ENCODE measurements around the gene SLC26A2.
"Not testable (repeated sequence)": the region's sequence is repeated elsewhere in the genome, so short reads cannot be mapped to it uniquely, and the experiment has no call there.

SLC26A2 gene

DNA sequence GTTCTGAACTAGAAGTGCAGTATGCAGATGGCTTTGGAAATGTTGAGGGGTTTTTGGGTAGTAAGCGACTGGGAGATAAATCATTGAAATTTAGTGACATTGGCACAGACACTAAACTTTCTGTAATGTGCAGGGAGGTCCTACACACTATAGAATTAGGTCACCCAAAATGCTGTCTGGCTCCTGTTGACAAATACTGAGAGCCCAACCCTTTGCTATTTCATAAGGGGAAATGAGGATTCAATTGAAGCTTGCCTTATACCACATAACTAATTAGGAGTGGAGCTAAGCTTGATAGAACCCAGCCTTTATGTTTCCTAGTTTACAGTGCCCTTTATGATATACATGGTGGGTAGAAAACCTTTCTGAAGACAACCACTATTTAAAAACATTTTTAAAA lies 62.6 kb downstream of the SLC26A2 start:
- H3K27ac ChIP-seq (ENCODE audit: low read depth, low read length, severe bottlenecking) = no peak overlapping the region
- 80% methylated on average over 1 of the region's 1 CpG; no CpG with 5 or more reads in 1 of the 2 experiments for WGBS, 2 experiments (ENCODE audit: insufficient coverage in 2 of 2)
- H3K4me3 ChIP-seq (ENCODE audit: extremely low read depth, insufficient read depth, low read length, poor library complexity, severe bottlenecking) = no peak overlapping the region
- H3K4me1 ChIP-seq (ENCODE audit: control insufficient read depth, insufficient read depth, low read length, poor library complexity, severe bottlenecking) = peaks cover 17% of the 10 kb centered on the region
- H3K36me3 ChIP-seq (ENCODE audit: control insufficient read depth, insufficient read depth, low read length) = peaks cover 94% of the 10 kb centered on the region
- no peaks in the 10 kb centered on the region for H3K9me3 ChIP-seq (ENCODE audit: control insufficient read depth, low read length)

- H3K9me3 ChIP-seq (ENCODE audit: control insufficient read depth, low read length) = no peaks in the 10 kb centered on the region
- WGBS, 2 experiments (ENCODE audit: insufficient coverage in 2 of 2) = 96 to 98% methylated on average over 5 to 6 of the region's 9 CpGs
- no peak overlapping the region for H3K27ac ChIP-seq (ENCODE audit: low read depth, low read length, severe bottlenecking)
- peaks cover 17% of the 10 kb centered on the region for H3K4me1 ChIP-seq (ENCODE audit: control insufficient read depth, insufficient read depth, low read length, poor library complexity, severe bottlenecking)
- H3K4me3 ChIP-seq (ENCODE audit: extremely low read depth, insufficient read depth, low read length, poor library complexity, severe bottlenecking) = no peak overlapping the region
- peaks cover 91% of the 10 kb centered on the region for H3K36me3 ChIP-seq (ENCODE audit: control insufficient read depth, insufficient read depth, low read length)
Measured at GRCh38 chr5:150024346-150024984, 63.9 kb downstream of the SLC26A2 start.

DNA sequence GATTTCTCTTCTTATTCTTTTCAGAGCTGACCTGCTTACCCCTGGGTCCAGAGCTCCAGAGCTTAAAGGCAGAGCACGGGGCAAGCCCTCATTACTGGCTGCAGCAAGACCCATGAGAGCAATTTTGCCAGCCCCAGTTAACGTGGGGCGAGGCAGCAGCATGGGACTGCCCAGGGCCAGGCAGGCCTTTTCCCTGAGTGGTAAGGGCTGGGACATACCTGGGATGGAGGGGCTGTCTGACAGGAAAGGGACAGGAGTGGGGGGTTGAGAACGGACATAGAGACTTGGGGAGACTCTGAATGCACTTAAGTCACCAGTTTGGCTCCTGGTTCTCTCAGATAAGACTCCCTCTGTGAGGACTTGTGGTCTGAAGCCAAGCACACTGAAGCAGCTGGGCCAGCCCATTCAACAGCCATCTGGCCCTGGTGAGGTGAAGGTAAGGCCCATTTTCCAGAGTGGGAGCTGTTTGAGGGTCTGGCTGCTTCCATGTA lies 66.2 kb downstream of the SLC26A2 start:
- 100% methylated on average over 1 to 3 of the region's 4 CpGs for WGBS, 2 experiments (ENCODE audit: insufficient coverage in 2 of 2)
- Histone ChIP-seq H3K4me3 (ENCODE audit: extremely low read depth, insufficient read depth, low read length, poor library complexity, severe bottlenecking) (no peak overlapping the region), H3K4me1 (ENCODE audit: control insufficient read depth, insufficient read depth, low read length, poor library complexity, severe bottlenecking) (peaks cover 7% of the 10 kb centered on the region), H3K36me3 (ENCODE audit: control insufficient read depth, insufficient read depth, low read length) (peaks cover 91% of the 10 kb centered on the region), H3K27ac (ENCODE audit: low read depth, low read length, severe bottlenecking) (no peak overlapping the region), H3K9me3 (ENCODE audit: control insufficient read depth, low read length) (no peaks in the 10 kb centered on the region)

DNA sequence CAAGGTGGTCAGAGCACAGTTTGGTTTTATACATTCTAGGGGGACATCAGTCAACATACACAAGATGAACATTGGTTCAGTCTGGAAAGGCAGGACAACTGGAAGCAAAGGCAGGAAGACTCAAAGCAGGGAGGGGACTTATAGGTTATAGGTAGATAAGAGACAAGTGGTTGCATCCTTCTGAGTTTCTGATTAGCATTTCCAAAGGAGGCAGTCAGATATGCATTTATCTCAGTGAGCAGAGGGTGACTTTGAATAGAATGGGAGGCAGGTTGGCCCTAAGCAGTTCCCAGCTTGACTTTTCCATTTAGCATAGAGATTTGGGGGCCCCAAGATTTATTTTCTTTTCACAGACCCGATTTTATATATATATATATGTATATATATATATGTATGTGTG lies 67.5 kb downstream of the SLC26A2 start:
- WGBS, 2 experiments (ENCODE audit: insufficient coverage in 2 of 2) = no CpG with 5 or more reads among the region's 1 CpG
- not testable (repeated sequence) for H3K4me3 ChIP-seq (ENCODE audit: extremely low read depth, insufficient read depth, low read length, poor library complexity, severe bottlenecking); H3K9me3 ChIP-seq (ENCODE audit: control insufficient read depth, low read length); H3K4me1 ChIP-seq (ENCODE audit: control insufficient read depth, insufficient read depth, low read length, poor library complexity, severe bottlenecking); H3K27ac ChIP-seq (ENCODE audit: low read depth, low read length, severe bottlenecking)
- H3K36me3 ChIP-seq (ENCODE audit: control insufficient read depth, insufficient read depth, low read length) = peaks cover 95% of the 10 kb centered on the region

DNA sequence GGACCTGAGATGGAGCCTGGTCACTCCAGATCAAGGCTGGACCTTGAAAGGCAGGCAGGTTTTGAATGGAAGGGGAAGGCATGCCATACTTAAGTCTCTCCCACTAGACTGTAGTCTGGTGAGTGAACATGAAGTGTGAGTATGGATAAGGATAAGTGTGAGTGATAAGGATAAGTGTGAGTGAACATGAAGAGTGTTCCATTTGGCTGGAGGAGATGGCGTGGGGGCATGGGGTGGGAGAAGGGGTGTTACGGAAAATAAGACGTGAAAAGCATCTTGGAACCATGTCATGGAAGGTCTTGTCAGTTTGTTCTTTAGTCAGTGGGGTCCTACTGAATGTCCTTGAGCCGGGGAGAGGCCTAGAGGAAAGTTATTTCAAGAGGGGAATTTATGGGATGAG lies 72.8 kb downstream of the SLC26A2 start:
- Histone ChIP-seq H3K4me1 (ENCODE audit: control insufficient read depth, insufficient read depth, low read length, poor library complexity, severe bottlenecking) (peaks cover 5% of the 10 kb centered on the region), H3K27ac (ENCODE audit: low read depth, low read length, severe bottlenecking) (no peak overlapping the region), H3K4me3 (ENCODE audit: extremely low read depth, insufficient read depth, low read length, poor library complexity, severe bottlenecking) (no peak overlapping the region), H3K9me3 (ENCODE audit: control insufficient read depth, low read length) (no peaks in the 10 kb centered on the region), H3K36me3 (ENCODE audit: control insufficient read depth, insufficient read depth, low read length) (peaks cover 96% of the 10 kb centered on the region)
- 92 to 93% methylated on average over 3 to 4 of the region's 4 CpGs for WGBS, 2 experiments (ENCODE audit: insufficient coverage in 2 of 2)

DNA sequence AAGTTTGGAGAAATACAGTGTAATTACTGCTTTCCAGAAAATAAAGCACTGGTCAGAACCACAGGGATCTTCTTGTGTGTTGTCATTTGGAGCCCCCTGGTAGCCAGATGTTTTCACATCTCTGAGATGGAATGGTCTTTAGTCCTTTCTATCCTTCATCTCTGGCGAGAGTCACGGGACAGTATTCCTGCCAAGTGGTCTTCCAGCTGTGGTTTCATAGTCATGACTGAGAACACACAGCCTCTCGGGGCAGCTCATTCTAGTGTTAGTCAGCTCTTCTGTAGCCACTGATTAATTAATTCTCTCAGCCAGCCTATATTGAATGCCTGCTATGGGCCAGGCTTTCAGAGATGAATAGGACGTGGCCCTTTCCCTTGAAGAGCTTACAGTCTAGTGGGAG lies 74.1 kb downstream of the SLC26A2 start:
- Histone ChIP-seq H3K4me3 (ENCODE audit: extremely low read depth, insufficient read depth, low read length, poor library complexity, severe bottlenecking) (no peak overlapping the region), H3K4me1 (ENCODE audit: control insufficient read depth, insufficient read depth, low read length, poor library complexity, severe bottlenecking) (peaks cover 5% of the 10 kb centered on the region), H3K36me3 (ENCODE audit: control insufficient read depth, insufficient read depth, low read length) (peaks cover 93% of the 10 kb centered on the region), H3K27ac (ENCODE audit: low read depth, low read length, severe bottlenecking) (no peak overlapping the region), H3K9me3 (ENCODE audit: control insufficient read depth, low read length) (no peaks in the 10 kb centered on the region)
- WGBS, 2 experiments (ENCODE audit: insufficient coverage in 2 of 2) = 90 to 100% methylated on average over 2 to 3 of the region's 4 CpGs

DNA sequence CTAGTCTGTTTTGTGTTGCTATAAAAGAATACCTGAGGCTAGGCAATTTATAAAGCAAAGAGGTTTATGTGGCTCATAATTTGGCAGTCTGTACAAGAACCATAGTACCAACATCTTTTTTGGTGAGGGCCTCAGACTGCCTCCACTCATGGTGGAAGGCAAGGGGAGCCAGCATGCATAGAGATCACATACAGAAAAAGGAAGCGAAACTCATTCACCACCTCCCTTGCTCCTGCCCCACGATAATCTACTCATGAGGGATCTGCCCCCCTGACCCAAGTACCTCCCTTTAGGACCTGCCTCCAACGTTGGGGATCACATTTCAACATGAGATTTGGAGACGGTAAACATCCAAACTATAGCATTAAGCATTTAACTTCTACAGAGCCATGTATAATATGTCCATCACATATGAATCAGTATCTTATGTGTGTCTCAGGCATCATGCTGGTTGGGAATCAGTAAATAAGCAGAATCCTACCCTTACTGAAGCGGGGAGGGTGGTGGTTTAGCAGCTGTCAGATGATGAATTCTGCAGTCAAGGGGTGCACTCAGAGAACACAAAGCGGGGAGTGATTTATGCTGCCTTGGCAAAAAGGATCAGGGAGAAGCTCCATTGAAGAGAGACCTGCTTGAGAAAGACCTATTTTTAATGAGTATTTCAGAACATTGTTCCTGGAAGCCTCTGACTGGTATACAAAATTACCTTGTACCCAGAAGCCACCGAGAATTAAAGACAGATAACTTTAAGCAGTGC lies 74.8 kb downstream of the SLC26A2 start:
- H3K4me1 ChIP-seq (ENCODE audit: control insufficient read depth, insufficient read depth, low read length, poor library complexity, severe bottlenecking) = peaks cover 5% of the 10 kb centered on the region
- H3K4me3 ChIP-seq (ENCODE audit: extremely low read depth, insufficient read depth, low read length, poor library complexity, severe bottlenecking) = no peak overlapping the region
- 91 to 92% methylated on average over 2 to 4 of the region's 7 CpGs for WGBS, 2 experiments (ENCODE audit: insufficient coverage in 2 of 2)
- H3K9me3 ChIP-seq (ENCODE audit: control insufficient read depth, low read length) = no peaks in the 10 kb centered on the region
- no peak overlapping the region for H3K27ac ChIP-seq (ENCODE audit: low read depth, low read length, severe bottlenecking)
- H3K36me3 ChIP-seq (ENCODE audit: control insufficient read depth, insufficient read depth, low read length) = peaks cover 89% of the 10 kb centered on the region

- Histone ChIP-seq H3K4me1 (ENCODE audit: control insufficient read depth, insufficient read depth, low read length, poor library complexity, severe bottlenecking) (peaks cover 5% of the 10 kb centered on the region), H3K27ac (ENCODE audit: low read depth, low read length, severe bottlenecking) (peak overlapping the region; percentile 41), H3K9me3 (ENCODE audit: control insufficient read depth, low read length) (no peaks in the 10 kb centered on the region), H3K4me3 (ENCODE audit: extremely low read depth, insufficient read depth, low read length, poor library complexity, severe bottlenecking) (no peak overlapping the region), H3K36me3 (ENCODE audit: control insufficient read depth, insufficient read depth, low read length) (peaks cover 89% of the 10 kb centered on the region)
- 92 to 96% methylated on average over 7 to 9 of the region's 9 CpGs for WGBS, 2 experiments (ENCODE audit: insufficient coverage in 2 of 2)
Measured at GRCh38 chr5:150036513-150036912, 76.0 kb downstream of the SLC26A2 start.

All from mesodermal cell (in vitro differentiated cells).